Keratinocyte (primary cell): ENCODE data around the gene RBM34. TPM values are rescaled to one million over a fixed set of nuclear protein-coding genes. Genes with fewer than 3 reads are reported as not detected.

Source experiments
- DNase-seq: peaks from one replicate; pipeline ENCODE4 v3.0.0-alpha.2; 2011; ENCODE audit warnings: low read depth, missing footprints, low spot score
- FAIRE-seq: peaks from 2 replicates; lab custom pipeline; 2011; peaks lifted over from hg19 to GRCh38; lab: Jason Lieb, UNC
- H2AFZ ChIP-seq: 2 replicates; pipeline ENCODE4 v1.6.0; 2012; ENCODE audit warnings: low read length, control low read depth, inconsistent platforms; ENCODE audit not compliant: control insufficient read depth
- H3K27ac ChIP-seq: 2 replicates; pipeline ENCODE4 v1.5.1; 2011; ENCODE audit warnings: low read length; ENCODE audit not compliant: control insufficient read depth, insufficient read depth
- H3K27me3 ChIP-seq: 3 replicates; pipeline ENCODE4 v1.6.0; 2011; ENCODE audit warnings: low read length; ENCODE audit not compliant: control insufficient read depth, insufficient read depth; ENCODE audit errors: extremely low read depth
- H3K36me3 ChIP-seq, 2 experiments: 2 replicates in 1 of 2; 3 replicates in 1 of 2; pipeline ENCODE4 v1.5.1; 2011; ENCODE audit warnings: low read length in 2 of 2, mild to moderate bottlenecking in 1 of 2; ENCODE audit not compliant: control insufficient read depth in 2 of 2, insufficient read depth in 2 of 2; ENCODE audit errors: extremely low read depth in 1 of 2
- H3K4me1 ChIP-seq: 3 replicates; pipeline ENCODE4 v1.5.1; 2011; ENCODE audit warnings: low read length; ENCODE audit not compliant: control insufficient read depth, insufficient read depth; ENCODE audit errors: extremely low read depth
- H3K4me2 ChIP-seq: 3 replicates; pipeline ENCODE4 v1.6.0; 2011; ENCODE audit warnings: low read depth, low read length; ENCODE audit not compliant: control insufficient read depth, insufficient read depth; ENCODE audit errors: extremely low read depth
- H3K4me3 ChIP-seq, 3 experiments: fragments of 200-600 bp in 1 of 3; sonication (generic) in 1 of 3; 2 replicates in 2 of 3; 3 replicates in 1 of 3; pipeline ENCODE4 v1.5.1; 2011 to 2016; ENCODE audit warnings: low read length in 3 of 3, mild to moderate bottlenecking in 3 of 3, control low read depth in 2 of 3, inconsistent platforms in 1 of 3, low read depth in 1 of 3, mixed read lengths in 1 of 3, mixed run types in 1 of 3, moderate library complexity in 1 of 3; ENCODE audit not compliant: control insufficient read depth in 2 of 3, insufficient read depth in 2 of 3; ENCODE audit errors: extremely low read depth in 1 of 3
- H3K79me2 ChIP-seq: 2 replicates; pipeline ENCODE4 v1.6.0; 2012; ENCODE audit warnings: low read length; ENCODE audit not compliant: control insufficient read depth, insufficient read depth
- H3K9ac ChIP-seq: 3 replicates; pipeline ENCODE4 v1.6.0; 2011; ENCODE audit warnings: low read length; ENCODE audit not compliant: control insufficient read depth, insufficient read depth; ENCODE audit errors: extremely low read depth
- H3K9me1 ChIP-seq: 3 replicates; pipeline ENCODE4 v1.6.0; 2011; ENCODE audit warnings: low read length; ENCODE audit not compliant: control insufficient read depth, insufficient read depth; ENCODE audit errors: extremely low read depth
- H3K9me3 ChIP-seq: 2 replicates; pipeline ENCODE4 v1.5.1; 2012; ENCODE audit warnings: low read depth, low read length; ENCODE audit not compliant: control insufficient read depth
- H4K20me1 ChIP-seq: 3 replicates; pipeline ENCODE4 v1.6.0; 2011; ENCODE audit warnings: low read length; ENCODE audit not compliant: control insufficient read depth, insufficient read depth; ENCODE audit errors: extremely low read depth
- EZH2 ChIP-seq: IDR thresholded peaks from one replicate; pipeline ENCODE4 v1.6.1; 2012; ENCODE audit warnings: inconsistent platforms, mild to moderate bottlenecking, low read length, moderate library complexity
- dilution Hi-C: fragments of 300-500 bp; cut with MboI; formaldehyde crosslinking; loops from one replicate; pipeline ENCODE4 v1.7.0; 2020; ENCODE audit warnings: low sequenced_read_pairs; ENCODE audit not compliant: extremely low pct_ligation_motif_present
- polyA plus RNA-seq, 5 experiments: library from polyadenylated mRNA; depleted of rRNA in 3 of 5; stranded (reverse) in 3 of 5; stranded (forward) in 1 of 5; unstranded in 1 of 5; fragments of >200 nt; gene quantifications; 1 replicate in 1 of 5; 2 replicates in 3 of 5; 3 replicates in 1 of 5; pipeline versions ENCODE4 v1.2.1 to v1.2.3, GENCODE V29; 2011 to 2012; ENCODE audit warnings: missing spikeins in 2 of 5, low read depth in 1 of 5, low replicate concordance in 1 of 5
- TF ChIP-seq, protein P1 (sequence below), 3 experiments: IDR thresholded peaks in 1 of 3; conservative IDR thresholded peaks in 1 of 3; optimal IDR thresholded peaks in 1 of 3; 2 replicates in 2 of 3; 3 replicates in 1 of 3; pipeline versions ENCODE3 to v1.5.1; 2011; ENCODE audit warnings: low read length in 3 of 3, mild to moderate bottlenecking in 3 of 3, moderate library complexity in 2 of 3, control low read depth in 1 of 3, inconsistent platforms in 1 of 3; ENCODE audit not compliant: insufficient read depth in 2 of 3; ENCODE audit errors: extremely low read depth in 1 of 3

Gene RBM34
- polyA plus RNA-seq, 1 donor (not counting 4 experiments of a cell fraction or from before 2014, with no cell fraction given) = 39.3 TPM

DNA sequence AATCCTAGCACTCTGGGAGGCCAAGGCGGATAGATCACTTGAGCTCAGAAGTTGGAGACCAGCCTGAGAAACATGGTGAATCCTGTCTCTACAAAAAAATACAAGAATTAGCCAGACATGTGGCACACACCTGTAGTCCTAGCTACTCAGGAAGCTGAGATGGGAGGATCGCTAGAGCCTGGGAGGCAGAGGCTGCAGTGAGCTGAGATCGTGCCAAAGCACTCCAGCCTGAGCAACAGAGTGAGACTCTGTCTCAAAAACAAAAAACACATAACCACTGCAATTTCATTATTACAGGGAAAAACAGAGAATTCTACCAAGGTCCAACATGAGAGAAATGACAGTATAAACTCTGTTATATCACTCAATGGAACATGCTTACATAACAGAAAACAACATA, 28.0 kb downstream of the RBM34 start:
- FAIRE-seq (no peak), DNase-seq (no peak)
- H3K4me3 ChIP-seq = no peak overlapping the region
- H2AFZ ChIP-seq = no peak overlapping the region
- H3K4me2 ChIP-seq = no peak overlapping the region
- H3K4me1 ChIP-seq = peaks cover 4% of the 10 kb centered on the region
- no peak overlapping the region for H3K9ac ChIP-seq
- H3K27me3 ChIP-seq = no peaks in the 10 kb centered on the region
- dilution Hi-C loops = no loop called here
- H3K27ac ChIP-seq = no peak overlapping the region
- H3K79me2 ChIP-seq = peaks cover 6% of the 10 kb centered on the region
- TF ChIP-seq, protein P1, sequence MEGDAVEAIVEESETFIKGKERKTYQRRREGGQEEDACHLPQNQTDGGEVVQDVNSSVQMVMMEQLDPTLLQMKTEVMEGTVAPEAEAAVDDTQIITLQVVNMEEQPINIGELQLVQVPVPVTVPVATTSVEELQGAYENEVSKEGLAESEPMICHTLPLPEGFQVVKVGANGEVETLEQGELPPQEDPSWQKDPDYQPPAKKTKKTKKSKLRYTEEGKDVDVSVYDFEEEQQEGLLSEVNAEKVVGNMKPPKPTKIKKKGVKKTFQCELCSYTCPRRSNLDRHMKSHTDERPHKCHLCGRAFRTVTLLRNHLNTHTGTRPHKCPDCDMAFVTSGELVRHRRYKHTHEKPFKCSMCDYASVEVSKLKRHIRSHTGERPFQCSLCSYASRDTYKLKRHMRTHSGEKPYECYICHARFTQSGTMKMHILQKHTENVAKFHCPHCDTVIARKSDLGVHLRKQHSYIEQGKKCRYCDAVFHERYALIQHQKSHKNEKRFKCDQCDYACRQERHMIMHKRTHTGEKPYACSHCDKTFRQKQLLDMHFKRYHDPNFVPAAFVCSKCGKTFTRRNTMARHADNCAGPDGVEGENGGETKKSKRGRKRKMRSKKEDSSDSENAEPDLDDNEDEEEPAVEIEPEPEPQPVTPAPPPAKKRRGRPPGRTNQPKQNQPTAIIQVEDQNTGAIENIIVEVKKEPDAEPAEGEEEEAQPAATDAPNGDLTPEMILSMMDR (optimal IDR thresholded peaks at IDR 0.05 in 1 of 3, IDR thresholded peaks at IDR 0.05 in 1 of 3, conservative IDR thresholded peaks at IDR 0.05 in 1 of 3; ENCODE audit: extremely low read depth in 1 of 3, insufficient read depth in 2 of 3, low read length in 3 of 3) = no peak
- TF ChIP-seq EZH2 = no peak
- no peaks in the 10 kb centered on the region for H4K20me1 ChIP-seq
- H3K36me3 ChIP-seq = peaks cover 27 to 42% of the 10 kb centered on the region in 2 experiments
- H3K9me3 ChIP-seq = no peaks in the 10 kb centered on the region
- H3K9me1 ChIP-seq = no peaks in the 10 kb centered on the region

DNA sequence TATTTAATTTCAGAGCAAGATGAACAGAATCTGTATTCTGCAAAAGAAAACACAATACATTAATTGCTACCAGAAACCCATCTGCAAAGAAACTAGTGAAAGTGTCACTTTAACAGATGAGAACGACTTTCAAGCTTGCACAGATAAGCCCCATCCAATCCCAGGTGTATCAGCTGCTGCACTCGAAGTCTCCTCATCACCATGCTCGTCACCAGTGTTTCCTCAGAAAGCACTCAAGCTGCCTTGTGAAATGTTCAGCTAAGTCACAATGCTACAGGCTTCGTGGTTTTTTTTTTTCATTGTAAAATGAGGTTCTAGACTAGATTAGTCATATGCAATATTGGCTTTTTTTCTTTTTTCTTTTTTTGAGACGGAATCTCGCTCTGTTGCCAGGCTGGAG, 29.1 kb downstream of the RBM34 start:
- Histone ChIP-seq H3K4me1 (peaks cover 4% of the 10 kb centered on the region), H3K36me3 (peaks cover 19 to 33% of the 10 kb centered on the region in 2 experiments), H3K9me3 (no peaks in the 10 kb centered on the region), H4K20me1 (peaks cover 7% of the 10 kb centered on the region), H2AFZ (no peak overlapping the region), H3K9me1 (no peaks in the 10 kb centered on the region), H3K27me3 (no peaks in the 10 kb centered on the region), H3K4me2 (no peak overlapping the region), H3K4me3 (no peak overlapping the region), H3K9ac (no peak overlapping the region), H3K27ac (no peak overlapping the region), H3K79me2 (peaks cover 17% of the 10 kb centered on the region)
- DNase-seq (no peak), FAIRE-seq (no peak)
- no peak for TF ChIP-seq EZH2
- TF ChIP-seq, protein P1 (optimal IDR thresholded peaks at IDR 0.05 in 1 of 3, IDR thresholded peaks at IDR 0.05 in 1 of 3, conservative IDR thresholded peaks at IDR 0.05 in 1 of 3; ENCODE audit: extremely low read depth in 1 of 3, insufficient read depth in 2 of 3, low read length in 3 of 3) = no peak
- dilution Hi-C loops = no loop called here
